Measurements from ENCODE around the gene MOSPD3. TPM values are rescaled to one million over a fixed set of nuclear protein-coding genes. Genes with fewer than 3 reads are reported as not detected.

MOSPD3 gene
- total and polyA plus RNA-seq, 2 of the 13 experiments (the other 11 are each of a cell fraction or from before 2014, with no cell fraction given), result 7.6 to 8.8 TPM

DNA sequence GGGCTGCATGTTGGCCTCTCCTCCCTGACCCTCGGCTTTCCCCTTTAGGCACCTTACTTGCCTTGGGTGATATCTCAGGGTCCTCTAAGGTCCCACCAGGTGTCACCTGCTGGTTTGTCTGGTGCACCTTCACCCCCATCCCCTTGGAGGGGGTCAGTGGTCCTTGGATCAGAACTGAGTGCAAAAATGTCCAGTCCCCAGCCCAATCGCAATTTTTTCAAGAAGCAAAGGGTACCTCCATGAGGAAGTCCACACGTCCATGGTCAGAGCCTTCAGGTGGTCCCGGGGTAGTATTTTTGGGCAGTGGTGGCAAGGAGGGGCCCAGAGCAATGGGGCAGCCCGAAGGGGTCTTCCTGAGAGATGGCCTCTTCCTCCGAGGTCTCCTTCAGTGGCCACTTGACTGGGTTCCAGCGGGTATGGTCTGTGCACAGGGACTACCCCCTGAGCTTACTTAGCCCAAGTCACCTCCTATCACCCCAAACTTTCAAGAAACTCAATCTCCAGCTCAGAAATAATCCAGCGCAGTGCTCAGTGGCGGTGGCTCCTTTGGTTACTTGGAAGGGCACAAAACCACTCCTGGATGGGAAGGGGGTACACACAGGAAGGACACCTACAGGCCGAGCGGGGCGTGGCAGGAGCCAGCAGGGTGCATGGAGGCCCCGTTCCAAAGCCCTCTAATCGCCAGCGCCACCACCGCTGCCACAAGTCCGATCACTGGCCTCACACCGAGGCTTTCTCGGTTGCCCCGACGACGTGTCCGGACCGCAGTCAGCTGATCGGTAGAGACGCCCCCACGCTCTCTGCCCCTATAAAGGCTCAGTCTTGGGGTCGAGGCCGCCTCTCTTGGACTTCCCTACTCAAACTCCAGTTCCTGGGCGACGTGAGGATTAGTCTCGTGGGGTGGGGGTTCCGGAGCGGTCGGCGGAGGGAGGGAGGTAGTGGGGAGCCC lies 43.2 kb upstream of the MOSPD3 start (continued):
- TF ChIP-seq, protein P1, sequence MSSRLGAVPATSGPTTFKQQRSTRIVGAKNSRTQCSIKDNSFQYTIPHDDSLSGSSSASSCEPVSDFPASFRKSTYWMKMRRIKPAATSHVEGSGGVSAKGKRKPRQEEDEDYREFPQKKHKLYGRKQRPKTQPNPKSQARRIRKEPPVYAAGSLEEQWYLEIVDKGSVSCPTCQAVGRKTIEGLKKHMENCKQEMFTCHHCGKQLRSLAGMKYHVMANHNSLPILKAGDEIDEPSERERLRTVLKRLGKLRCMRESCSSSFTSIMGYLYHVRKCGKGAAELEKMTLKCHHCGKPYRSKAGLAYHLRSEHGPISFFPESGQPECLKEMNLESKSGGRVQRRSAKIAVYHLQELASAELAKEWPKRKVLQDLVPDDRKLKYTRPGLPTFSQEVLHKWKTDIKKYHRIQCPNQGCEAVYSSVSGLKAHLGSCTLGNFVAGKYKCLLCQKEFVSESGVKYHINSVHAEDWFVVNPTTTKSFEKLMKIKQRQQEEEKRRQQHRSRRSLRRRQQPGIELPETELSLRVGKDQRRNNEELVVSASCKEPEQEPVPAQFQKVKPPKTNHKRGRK (CRISPR knock-in tag; IDR thresholded peaks at IDR 0.05), result peak; percentile 72; the same call in 1 of the 2 replicates
- TF ChIP-seq NAIF1 (CRISPR knock-in tag; IDR thresholded peaks at IDR 0.05; ENCODE audit: borderline replicate concordance) (no peak), ZNF564 (CRISPR knock-in tag; IDR thresholded peaks at IDR 0.05) (no peak), SSRP1 (CRISPR knock-in tag; IDR thresholded peaks at IDR 0.05) (peak; percentile 77; the same call in 1 of the 2 replicates), PCBP1 (IDR thresholded peaks at IDR 0.05; ENCODE audit: borderline replicate concordance, low read depth, low read length) (peak; percentile 77; the same call in 1 of the 2 replicates), ZNF879 (CRISPR knock-in tag; IDR thresholded peaks at IDR 0.05) (peak; percentile 31; the same call in 1 of the 2 replicates), ZNF773 (CRISPR knock-in tag; IDR thresholded peaks at IDR 0.05; ENCODE audit: borderline replicate concordance) (no peak), ZBTB8A (CRISPR knock-in tag; IDR thresholded peaks at IDR 0.05; ENCODE audit: borderline replicate concordance, low read depth) (peak; percentile 90; the same call in 1 of the 2 replicates), CBX2 (IDR thresholded peaks at IDR 0.05; ENCODE audit: low read depth, low read length) (no peak), CBX2 (CRISPR knock-in tag; IDR thresholded peaks at IDR 0.05; ENCODE audit: low read depth) (no peak)
- TF ChIP-seq, protein P2, sequence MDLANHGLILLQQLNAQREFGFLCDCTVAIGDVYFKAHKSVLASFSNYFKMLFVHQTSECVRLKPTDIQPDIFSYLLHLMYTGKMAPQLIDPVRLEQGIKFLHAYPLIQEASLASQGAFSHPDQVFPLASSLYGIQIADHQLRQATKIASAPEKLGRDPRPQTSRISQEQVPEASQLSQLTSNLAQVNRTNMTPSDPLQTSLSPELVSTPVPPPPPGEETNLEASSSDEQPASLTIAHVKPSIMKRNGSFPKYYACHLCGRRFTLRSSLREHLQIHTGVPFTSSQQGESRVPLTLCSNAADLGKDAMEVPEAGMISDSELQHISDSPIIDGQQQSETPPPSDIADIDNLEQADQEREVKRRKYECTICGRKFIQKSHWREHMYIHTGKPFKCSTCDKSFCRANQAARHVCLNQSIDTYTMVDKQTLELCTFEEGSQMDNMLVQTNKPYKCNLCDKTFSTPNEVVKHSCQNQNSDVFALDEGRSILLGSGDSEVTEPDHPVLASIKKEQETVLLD (CRISPR knock-in tag; IDR thresholded peaks at IDR 0.05; ENCODE audit: low read depth), result peak; percentile 65; the same call in 1 of the 2 replicates
- TF ChIP-seq, protein P3, sequence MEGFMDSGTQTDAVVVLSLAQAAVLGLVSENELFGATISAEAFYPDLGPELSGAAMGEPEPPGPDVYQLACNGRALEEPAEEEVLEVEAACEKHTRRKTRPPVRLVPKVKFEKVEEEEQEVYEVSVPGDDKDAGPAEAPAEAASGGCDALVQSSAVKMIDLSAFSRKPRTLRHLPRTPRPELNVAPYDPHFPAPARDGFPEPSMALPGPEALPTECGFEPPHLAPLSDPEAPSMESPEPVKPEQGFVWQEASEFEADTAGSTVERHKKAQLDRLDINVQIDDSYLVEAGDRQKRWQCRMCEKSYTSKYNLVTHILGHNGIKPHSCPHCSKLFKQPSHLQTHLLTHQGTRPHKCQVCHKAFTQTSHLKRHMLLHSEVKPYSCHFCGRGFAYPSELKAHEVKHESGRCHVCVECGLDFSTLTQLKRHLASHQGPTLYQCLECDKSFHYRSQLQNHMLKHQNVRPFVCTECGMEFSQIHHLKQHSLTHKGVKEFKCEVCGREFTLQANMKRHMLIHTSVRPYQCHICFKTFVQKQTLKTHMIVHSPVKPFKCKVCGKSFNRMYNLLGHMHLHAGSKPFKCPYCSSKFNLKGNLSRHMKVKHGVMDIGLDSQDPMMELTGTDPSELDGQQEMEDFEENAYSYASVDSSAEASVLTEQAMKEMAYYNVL (CRISPR knock-in tag; IDR thresholded peaks at IDR 0.05; ENCODE audit: borderline replicate concordance), result no peak
- TF ChIP-seq, protein P4, sequence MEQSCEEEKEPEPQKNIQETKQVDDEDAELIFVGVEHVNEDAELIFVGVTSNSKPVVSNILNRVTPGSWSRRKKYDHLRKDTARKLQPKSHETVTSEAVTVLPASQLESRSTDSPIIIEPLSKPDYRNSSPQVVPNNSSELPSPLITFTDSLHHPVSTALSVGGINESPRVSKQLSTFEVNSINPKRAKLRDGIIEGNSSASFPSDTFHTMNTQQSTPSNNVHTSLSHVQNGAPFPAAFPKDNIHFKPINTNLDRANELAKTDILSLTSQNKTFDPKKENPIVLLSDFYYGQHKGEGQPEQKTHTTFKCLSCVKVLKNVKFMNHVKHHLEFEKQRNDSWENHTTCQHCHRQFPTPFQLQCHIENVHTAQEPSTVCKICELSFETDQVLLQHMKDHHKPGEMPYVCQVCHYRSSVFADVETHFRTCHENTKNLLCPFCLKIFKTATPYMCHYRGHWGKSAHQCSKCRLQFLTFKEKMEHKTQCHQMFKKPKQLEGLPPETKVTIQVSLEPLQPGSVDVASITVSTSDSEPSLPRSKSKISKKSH (CRISPR knock-in tag; IDR thresholded peaks at IDR 0.05; ENCODE audit: borderline replicate concordance), result no peak
- TF ChIP-seq, protein P5, sequence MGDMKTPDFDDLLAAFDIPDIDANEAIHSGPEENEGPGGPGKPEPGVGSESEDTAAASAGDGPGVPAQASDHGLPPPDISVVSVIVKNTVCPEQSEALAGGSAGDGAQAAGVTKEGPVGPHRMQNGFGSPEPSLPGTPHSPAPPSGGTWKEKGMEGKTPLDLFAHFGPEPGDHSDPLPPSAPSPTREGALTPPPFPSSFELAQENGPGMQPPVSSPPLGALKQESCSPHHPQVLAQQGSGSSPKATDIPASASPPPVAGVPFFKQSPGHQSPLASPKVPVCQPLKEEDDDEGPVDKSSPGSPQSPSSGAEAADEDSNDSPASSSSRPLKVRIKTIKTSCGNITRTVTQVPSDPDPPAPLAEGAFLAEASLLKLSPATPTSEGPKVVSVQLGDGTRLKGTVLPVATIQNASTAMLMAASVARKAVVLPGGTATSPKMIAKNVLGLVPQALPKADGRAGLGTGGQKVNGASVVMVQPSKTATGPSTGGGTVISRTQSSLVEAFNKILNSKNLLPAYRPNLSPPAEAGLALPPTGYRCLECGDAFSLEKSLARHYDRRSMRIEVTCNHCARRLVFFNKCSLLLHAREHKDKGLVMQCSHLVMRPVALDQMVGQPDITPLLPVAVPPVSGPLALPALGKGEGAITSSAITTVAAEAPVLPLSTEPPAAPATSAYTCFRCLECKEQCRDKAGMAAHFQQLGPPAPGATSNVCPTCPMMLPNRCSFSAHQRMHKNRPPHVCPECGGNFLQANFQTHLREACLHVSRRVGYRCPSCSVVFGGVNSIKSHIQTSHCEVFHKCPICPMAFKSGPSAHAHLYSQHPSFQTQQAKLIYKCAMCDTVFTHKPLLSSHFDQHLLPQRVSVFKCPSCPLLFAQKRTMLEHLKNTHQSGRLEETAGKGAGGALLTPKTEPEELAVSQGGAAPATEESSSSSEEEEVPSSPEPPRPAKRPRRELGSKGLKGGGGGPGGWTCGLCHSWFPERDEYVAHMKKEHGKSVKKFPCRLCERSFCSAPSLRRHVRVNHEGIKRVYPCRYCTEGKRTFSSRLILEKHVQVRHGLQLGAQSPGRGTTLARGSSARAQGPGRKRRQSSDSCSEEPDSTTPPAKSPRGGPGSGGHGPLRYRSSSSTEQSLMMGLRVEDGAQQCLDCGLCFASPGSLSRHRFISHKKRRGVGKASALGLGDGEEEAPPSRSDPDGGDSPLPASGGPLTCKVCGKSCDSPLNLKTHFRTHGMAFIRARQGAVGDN (CRISPR knock-in tag; IDR thresholded peaks at IDR 0.05), result no peak
- TF ChIP-seq, protein P6, sequence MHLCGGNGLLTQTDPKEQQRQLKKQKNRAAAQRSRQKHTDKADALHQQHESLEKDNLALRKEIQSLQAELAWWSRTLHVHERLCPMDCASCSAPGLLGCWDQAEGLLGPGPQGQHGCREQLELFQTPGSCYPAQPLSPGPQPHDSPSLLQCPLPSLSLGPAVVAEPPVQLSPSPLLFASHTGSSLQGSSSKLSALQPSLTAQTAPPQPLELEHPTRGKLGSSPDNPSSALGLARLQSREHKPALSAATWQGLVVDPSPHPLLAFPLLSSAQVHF (CRISPR knock-in tag; IDR thresholded peaks at IDR 0.05), result no peak
